Liver (tissue), 3 donors: Measurements from ENCODE around the gene STC2.

ENCODE experiments used
- CTCF ChIP-seq: fragments of 150-350 bp; IDR thresholded peaks from 2 replicates; pipeline ENCODE4 v1.5.1; 2017; ENCODE audit warnings: improper control_type of control experiment, low read depth, low read length; ENCODE audit not compliant: missing input control
- EGR1 ChIP-seq, 2 donors: IDR thresholded peaks; 2 replicates each; pipeline ENCODE4 v1.6.1; 2016 to 2018; ENCODE audit warnings: antibody characterized with exemption in 2 of 2, low read depth in 2 of 2
- HNF4A ChIP-seq, 2 donors: conservative IDR thresholded peaks; 2 replicates each; pipeline ENCODE4 v1.6.1; 2016; ENCODE audit warnings: antibody characterized with exemption in 2 of 2, mild to moderate bottlenecking in 2 of 2
- NR2F2 ChIP-seq: IDR thresholded peaks from 2 replicates; pipeline ENCODE4 v1.6.1; 2016; ENCODE audit warnings: antibody characterized with exemption
- RAD21 ChIP-seq, 2 donors: IDR thresholded peaks; 2 replicates each; pipeline ENCODE4 v1.6.1; 2016; ENCODE audit warnings: antibody characterized with exemption in 2 of 2, mild to moderate bottlenecking in 2 of 2
- REST ChIP-seq: IDR thresholded peaks from 2 replicates; pipeline ENCODE4 v1.6.1; 2016; ENCODE audit warnings: antibody characterized with exemption, mild to moderate bottlenecking
- TAF1 ChIP-seq: conservative IDR thresholded peaks from 2 replicates; pipeline ENCODE4 v1.6.1; 2016; ENCODE audit warnings: antibody characterized with exemption, mild to moderate bottlenecking
- donor health status: healthy.
- donor health status: healthy.

- TF ChIP-seq CTCF (no peak), TAF1 (no peak), REST (no peak), HNF4A (conservative IDR thresholded peaks at IDR 0.05) (no peak), NR2F2 (no peak), EGR1 (IDR thresholded peaks at IDR 0.05; ENCODE audit: low read depth in 2 of 2) (no peak), RAD21 (IDR thresholded peaks at IDR 0.05) (no peak)
Observed at GRCh38 chr5:173302546-173303155, 25.6 kb downstream of the STC2 start.
